GM12878 (cell line): Measurements from ENCODE around the gene SORBS1.

Source experiments
- BHLHE40 ChIP-seq, 2 experiments: fragments of 450-650 bp in 1 of 2; IDR thresholded peaks; 2 replicates each; pipeline ENCODE4 v1.6.1; 2011 to 2017; ENCODE audit warnings: low read depth in 2 of 2, borderline replicate concordance in 1 of 2, improper control_type of control experiment in 1 of 2, low read length in 1 of 2, mild to moderate bottlenecking in 1 of 2
- CBX5 ChIP-seq: sonication (generic); IDR thresholded peaks from 2 replicates; pipeline ENCODE4 v1.6.1; 2016; ENCODE audit warnings: low read depth, moderate library complexity, mild to moderate bottlenecking, inconsistent platforms
- CHD1 ChIP-seq: IDR thresholded peaks from 2 replicates; pipeline ENCODE4 v1.6.1; 2012; ENCODE audit warnings: low read depth, low read length, improper control_type of control experiment
- CTCF ChIP-seq, 3 experiments: IDR thresholded peaks in 2 of 3; conservative IDR thresholded peaks in 1 of 3; 2 replicates each; pipeline ENCODE4 v1.5.1; 2011; ENCODE audit warnings: low read depth in 3 of 3, low read length in 3 of 3, mild to moderate bottlenecking in 3 of 3, control low read depth in 2 of 3, moderate library complexity in 2 of 3, inconsistent platforms in 1 of 3, mixed read lengths in 1 of 3; ENCODE audit not compliant: control insufficient read depth in 2 of 3, insufficient read depth in 1 of 3; ENCODE audit errors: extremely low read depth in 1 of 3
- GABPA ChIP-seq: IDR thresholded peaks from 2 replicates; pipeline ENCODE4 v1.6.1; 2014; ENCODE audit warnings: antibody characterized with exemption, low read depth, mild to moderate bottlenecking, inconsistent platforms
- HCFC1 ChIP-seq: fragments of 150-350 bp; IDR thresholded peaks from 2 replicates; pipeline ENCODE4 v1.6.1; 2014; ENCODE audit warnings: low read length
- MTA3 ChIP-seq: IDR thresholded peaks from 2 replicates; pipeline ENCODE4 v1.6.1; 2012; ENCODE audit warnings: low read length, inconsistent platforms, borderline replicate concordance
- NFIC ChIP-seq: IDR thresholded peaks from 2 replicates; pipeline ENCODE4 v1.6.1; 2012; ENCODE audit warnings: low read depth, mild to moderate bottlenecking, inconsistent platforms, low read length, moderate library complexity
- NFYB ChIP-seq: IDR thresholded peaks from 2 replicates; pipeline ENCODE4 v1.6.1; 2011; ENCODE audit warnings: low read depth, mild to moderate bottlenecking, low read length, improper control_type of control experiment, moderate library complexity; ENCODE audit not compliant: insufficient read depth
- NR2C2 ChIP-seq: IDR thresholded peaks from 2 replicates; pipeline ENCODE4 v1.6.1; 2011; ENCODE audit warnings: borderline replicate concordance, low read depth; ENCODE audit not compliant: control insufficient read depth, insufficient read length
- ZBTB33 ChIP-seq: fragments of 450-650 bp; IDR thresholded peaks from 2 replicates; pipeline ENCODE4 v1.6.1; 2017; ENCODE audit warnings: mild to moderate bottlenecking
- TF ChIP-seq, protein P1 (sequence below): IDR thresholded peaks from 2 replicates; pipeline ENCODE4 v1.6.1; 2011; ENCODE audit warnings: mild to moderate bottlenecking, low read depth, low read length, moderate library complexity; ENCODE audit not compliant: insufficient replicate concordance
- TF ChIP-seq, protein P2 (sequence below): IDR thresholded peaks from 2 replicates; pipeline ENCODE4 v1.6.1; 2012; ENCODE audit warnings: low read length, inconsistent platforms

- TF ChIP-seq BHLHE40 (IDR thresholded peaks at IDR 0.05; ENCODE audit: borderline replicate concordance in 1 of 2, low read depth in 2 of 2, low read length in 1 of 2): no peak
- TF ChIP-seq, protein P1, sequence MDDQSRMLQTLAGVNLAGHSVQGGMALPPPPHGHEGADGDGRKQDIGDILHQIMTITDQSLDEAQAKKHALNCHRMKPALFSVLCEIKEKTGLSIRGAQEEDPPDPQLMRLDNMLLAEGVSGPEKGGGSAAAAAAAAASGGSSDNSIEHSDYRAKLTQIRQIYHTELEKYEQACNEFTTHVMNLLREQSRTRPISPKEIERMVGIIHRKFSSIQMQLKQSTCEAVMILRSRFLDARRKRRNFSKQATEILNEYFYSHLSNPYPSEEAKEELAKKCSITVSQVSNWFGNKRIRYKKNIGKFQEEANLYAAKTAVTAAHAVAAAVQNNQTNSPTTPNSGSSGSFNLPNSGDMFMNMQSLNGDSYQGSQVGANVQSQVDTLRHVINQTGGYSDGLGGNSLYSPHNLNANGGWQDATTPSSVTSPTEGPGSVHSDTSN: no peak
- TF ChIP-seq ZBTB33: no peak
- TF ChIP-seq HCFC1: no peak
- TF ChIP-seq, protein P2, sequence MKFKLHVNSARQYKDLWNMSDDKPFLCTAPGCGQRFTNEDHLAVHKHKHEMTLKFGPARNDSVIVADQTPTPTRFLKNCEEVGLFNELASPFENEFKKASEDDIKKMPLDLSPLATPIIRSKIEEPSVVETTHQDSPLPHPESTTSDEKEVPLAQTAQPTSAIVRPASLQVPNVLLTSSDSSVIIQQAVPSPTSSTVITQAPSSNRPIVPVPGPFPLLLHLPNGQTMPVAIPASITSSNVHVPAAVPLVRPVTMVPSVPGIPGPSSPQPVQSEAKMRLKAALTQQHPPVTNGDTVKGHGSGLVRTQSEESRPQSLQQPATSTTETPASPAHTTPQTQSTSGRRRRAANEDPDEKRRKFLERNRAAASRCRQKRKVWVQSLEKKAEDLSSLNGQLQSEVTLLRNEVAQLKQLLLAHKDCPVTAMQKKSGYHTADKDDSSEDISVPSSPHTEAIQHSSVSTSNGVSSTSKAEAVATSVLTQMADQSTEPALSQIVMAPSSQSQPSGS: no peak
- no peak for TF ChIP-seq CTCF (IDR thresholded peaks at IDR 0.05 in 2 of 3, conservative IDR thresholded peaks at IDR 0.05 in 1 of 3; ENCODE audit: control insufficient read depth in 2 of 3, extremely low read depth in 1 of 3, insufficient read depth in 1 of 3, low read depth in 3 of 3, low read length in 3 of 3)
- TF ChIP-seq GABPA: no peak
- TF ChIP-seq CHD1: no peak
- TF ChIP-seq NR2C2: no peak
- no peak for TF ChIP-seq NFYB
- TF ChIP-seq NFIC: no peak
- no peak for TF ChIP-seq MTA3
- TF ChIP-seq CBX5: no peak
Measured at GRCh38 chr10:95499482-95499989, 61.6 kb downstream of the SORBS1 start.
